Measurements from ENCODE around the gene ZNF133.
"Not testable (repeated sequence)": the region's sequence is repeated elsewhere in the genome, so short reads cannot be mapped to it uniquely, and the experiment has no call there.

Gene ZNF133

DNA sequence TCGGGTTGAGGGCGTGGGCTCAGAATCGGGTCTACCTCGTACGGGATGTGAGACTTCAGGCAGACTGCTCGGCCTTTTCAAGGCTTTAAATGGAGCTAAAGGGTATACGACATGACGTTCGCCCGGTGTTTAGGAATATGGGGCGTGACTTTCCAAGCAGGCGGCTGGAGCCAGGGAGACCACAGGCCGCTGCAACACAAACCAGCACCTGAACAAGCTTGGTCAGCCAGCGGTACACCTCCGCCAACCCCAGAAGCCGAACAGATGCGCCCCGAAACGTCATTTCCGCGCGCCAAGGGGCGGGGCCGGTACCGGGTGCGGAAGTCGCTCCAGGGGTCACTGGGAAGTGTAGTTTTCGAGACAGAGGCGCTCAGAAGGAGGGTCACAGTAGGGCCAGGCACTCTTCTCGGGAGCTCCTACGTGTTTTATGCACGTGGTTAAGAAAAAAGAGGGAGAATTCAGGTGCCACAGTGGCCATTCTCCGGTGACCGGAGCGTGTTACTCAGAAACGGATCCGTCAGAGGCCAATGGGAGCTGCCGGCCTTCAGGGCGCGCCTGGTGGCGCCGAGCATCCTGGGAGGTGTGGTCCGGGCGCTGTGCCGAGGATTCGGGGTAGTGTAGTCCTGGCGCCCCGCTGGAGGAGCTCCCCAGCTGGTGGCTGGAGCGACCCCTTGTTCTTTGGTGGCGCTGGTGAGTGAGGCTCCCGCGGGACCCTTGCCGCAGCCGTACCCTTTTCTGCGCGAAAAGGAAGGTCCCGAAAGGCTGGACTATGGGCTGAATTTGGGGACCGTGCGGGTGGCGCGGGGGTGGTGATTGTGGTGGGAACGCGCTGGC is at the start of gene ZNF133:
TSS of gene ZNF133 (plus strand) at position 613 of the 834 bp plus-strand sequence. CDS start 17,160 bp downstream, outside the sequence.
- peak; percentile 97 for DNase-seq

- no peak for DNase-seq
Measured at GRCh38 chr20:18240997-18241396, 47.3 kb upstream of the ZNF133 start.

- no peak for DNase-seq
Measured at GRCh38 chr20:18243802-18244201, 44.5 kb upstream of the ZNF133 start.

DNA sequence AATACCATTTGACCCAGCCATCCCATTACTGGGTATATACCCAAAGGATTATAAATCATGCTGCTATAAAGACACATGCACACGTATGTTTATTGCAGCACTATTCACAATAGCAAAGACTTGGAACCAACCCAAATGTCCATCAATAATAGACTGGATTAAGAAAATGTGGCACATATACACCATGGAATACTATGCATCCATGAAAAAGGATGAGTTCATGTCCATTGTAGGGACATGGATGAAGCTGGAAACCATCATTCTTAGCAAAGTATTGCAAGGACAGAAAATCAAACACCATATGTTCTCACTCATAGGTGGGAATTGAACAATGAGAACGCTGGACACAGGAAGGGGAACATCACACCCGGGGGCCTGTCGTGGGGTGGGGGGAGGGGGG is 39.8 kb upstream of the ZNF133 start:
- DNase-seq, result not testable (repeated sequence)

DNA sequence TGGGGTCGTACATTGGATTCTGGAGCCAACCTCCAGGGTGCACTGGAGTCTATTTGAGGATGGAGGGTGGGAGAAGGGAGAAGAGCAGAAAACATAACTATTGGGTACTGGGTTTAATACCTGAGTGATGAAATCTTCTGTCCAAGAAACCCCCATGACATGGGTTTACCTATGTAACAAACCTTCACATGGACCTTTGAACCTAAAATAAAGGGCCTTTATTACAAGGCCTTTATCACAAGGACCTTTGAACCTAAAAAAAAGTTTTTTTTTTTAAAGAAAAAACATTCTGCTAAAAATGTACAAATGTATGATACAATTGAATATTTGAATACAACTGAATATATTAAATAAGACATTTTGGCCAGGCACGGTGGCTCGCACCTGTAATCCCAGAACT is 38.1 kb upstream of the ZNF133 start:
- DNase-seq, result no peak

- DNase-seq, result no peak
Measured at GRCh38 chr20:18252597-18253451, 35.5 kb upstream of the ZNF133 start.

GRCh38 chr20:18254615-18255014 is 33.7 kb upstream of the ZNF133 start:
- DNase-seq, result no peak

DNA sequence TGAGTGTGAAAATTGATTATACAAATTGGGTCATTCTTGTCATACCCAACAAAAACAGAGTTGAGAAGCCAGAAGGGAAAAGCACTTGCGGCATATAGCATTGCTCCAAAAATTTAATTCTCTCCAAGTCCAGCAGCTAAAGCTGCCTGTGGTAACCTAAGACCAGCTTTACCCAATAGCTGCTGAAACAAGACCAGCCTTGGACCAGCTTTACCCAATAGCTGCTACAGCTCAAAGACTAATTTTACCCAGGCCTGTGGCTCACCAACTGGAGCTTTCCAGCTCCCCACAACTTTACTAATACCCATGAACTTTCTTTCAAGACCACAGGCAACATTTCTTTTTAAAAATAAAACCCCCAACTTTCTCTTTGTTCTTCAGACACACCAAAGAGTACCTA is 32.8 kb upstream of the ZNF133 start:
- DNase-seq, result no peak

DNA sequence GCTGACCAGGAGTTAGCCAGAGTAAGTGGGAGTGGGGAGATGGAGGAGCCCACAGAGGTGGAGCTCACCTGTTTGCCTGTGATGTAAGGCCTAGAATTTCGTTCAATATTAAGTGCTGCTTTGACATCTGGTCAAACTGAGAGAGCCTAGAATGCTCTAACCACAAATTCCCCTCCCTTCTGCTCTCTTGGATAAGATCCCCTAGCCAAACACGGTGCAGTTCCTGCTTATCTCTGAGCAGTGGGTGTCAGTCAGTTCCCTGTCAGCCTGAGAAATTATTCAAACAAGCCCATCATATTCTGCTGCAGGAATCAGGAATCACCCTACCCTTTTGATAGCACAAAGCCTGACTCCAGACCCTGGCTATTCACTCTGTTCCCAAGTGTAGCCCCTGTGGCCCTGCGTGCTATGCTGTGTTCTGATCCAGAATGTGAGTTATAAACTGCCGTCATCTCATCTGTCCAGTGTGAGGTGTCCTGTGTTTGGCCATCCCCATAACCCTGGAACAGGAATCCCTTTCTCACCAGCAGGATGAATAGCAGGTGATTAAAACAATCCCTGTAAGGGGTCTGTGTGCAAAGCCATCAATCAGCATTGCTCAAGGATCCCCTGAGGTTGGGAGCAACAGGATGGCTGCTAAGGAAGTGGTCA is 31.8 kb upstream of the ZNF133 start:
- no peak for DNase-seq

- DNase-seq, result no peak
Measured at GRCh38 chr20:18258126-18258860, 30.0 kb upstream of the ZNF133 start.

GRCh38 chr20:18259730-18260129 is 28.6 kb upstream of the ZNF133 start:
- no peak for DNase-seq

DNA sequence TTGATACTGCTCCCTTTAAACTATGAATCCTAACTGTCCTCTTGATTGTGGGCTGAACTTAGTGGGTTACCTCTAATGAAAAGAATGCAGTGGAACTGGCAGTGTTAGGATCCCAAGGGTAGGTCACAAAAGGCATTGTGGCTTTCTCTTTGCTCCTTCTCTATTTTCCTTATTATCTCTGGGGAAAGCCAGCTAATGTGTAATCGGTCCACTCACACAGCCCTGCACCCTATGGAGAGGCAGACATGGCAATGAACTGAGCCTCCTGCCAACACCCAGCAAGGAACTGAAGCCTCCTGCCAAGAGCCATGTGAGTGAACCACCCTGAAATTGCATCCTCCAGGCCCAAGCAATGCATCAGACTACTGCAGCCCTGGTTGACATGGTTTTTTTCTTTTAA is 24.6 kb upstream of the ZNF133 start:
- DNase-seq, result no peak

DNA sequence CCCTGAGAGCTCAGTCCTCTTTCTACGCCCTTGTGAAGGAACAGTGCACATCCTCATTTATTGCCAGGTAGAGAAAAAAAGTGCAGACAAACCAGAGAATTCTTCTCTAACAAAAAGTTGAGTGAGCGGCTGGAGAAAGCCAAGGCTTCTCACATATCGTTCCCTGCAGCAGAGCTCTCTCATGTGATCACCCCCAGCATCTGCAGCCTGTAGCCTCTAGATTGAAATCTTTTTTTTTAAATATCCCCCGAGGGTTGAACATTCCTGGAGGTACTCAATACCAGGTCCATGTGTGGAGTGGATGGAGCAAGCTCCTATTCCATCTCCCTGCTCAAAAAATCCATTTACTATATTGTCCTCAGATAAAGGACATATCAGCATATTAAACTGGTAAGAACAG is 22.9 kb upstream of the ZNF133 start:
- no peak for DNase-seq

DNA sequence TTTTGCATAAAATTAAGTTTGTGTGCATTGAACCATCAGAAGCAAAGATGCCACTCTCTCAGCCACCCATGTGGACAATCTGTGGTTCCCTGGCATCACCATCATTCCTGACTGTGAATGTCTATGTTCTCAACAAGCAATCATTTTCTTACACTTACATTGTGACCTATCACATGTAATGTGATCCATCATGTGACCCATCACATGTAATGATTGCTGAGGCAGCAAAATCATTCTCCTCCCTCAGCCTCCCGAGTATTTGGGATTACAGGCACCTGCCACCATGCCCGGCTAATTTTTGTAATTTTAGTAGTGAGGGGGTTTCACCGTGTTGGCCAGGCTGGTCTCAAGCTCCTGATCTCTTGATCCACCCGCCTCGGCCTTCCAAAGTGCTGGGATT is 22.0 kb upstream of the ZNF133 start:
- no peak for DNase-seq

- no peak for DNase-seq
Measured at GRCh38 chr20:18267815-18268214, 20.5 kb upstream of the ZNF133 start.

GRCh38 chr20:18271160-18271559 is 17.2 kb upstream of the ZNF133 start:
- no peak for DNase-seq

DNA sequence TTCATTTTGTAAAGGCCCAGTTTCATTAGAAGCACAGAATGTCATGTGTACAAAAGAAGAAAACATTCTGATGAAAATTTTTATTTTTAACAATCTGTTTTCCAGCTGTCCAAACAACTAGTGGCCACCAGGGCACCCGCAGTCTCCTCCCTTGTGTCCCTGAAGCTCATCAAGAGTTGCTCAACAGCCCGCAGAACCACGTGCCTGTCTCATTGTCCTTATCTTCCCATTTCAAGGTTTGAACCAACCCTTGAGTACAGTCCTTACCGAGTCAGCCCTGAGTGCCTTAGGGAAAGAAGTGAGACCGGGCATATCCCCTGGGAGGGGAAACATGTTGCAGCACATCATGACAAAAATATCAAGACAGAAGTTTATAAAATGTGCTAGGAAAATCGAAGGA is 15.9 kb upstream of the ZNF133 start:
- no peak for DNase-seq

DNA sequence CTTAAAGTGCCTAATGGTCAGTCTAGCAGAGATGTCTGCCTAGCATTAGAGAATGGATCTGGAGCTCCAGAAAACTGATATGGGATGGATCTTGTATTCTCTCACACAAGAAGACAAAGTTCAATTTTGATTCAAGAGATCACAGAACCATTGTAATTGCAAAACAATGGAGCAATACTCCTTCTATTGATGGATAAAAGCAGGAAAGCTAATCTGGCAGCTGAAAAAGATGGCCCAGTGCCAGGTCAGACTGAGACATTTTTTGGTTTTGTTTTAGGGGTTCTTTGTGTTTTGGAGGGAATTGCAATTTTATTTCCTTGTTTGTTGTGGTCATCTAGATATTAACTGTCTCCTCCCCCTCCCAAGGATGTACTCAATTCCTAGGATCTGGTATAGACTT is 14.6 kb upstream of the ZNF133 start:
- no peak for DNase-seq

- not testable (repeated sequence) for DNase-seq
Measured at GRCh38 chr20:18275960-18276359, 12.4 kb upstream of the ZNF133 start.

GRCh38 chr20:18276821-18277220 is 11.5 kb upstream of the ZNF133 start:
- DNase-seq, result peak; percentile 64 to 76

DNA sequence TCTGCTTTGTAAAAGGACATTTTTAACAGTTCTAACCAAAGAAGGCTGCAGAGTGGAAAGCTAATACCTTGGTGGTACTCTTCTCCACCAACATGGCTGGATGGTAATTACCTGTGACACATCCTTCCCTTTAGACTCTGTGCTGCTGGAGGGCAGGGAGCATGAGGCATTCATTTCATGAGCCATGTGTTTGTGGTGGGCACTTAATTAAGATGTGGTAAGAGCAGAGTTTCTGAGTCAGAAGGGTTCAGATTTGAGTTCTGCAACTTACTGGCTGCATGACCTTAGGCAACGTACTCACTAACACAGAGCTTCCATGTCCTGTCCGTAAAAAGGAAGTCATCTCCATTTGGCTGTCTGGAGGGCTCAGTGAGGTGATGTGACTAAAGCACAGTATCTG is 9.1 kb upstream of the ZNF133 start:
- DNase-seq, result no peak

GRCh38 chr20:18284805-18285533 is 3.4 kb upstream of the ZNF133 start:
- no peak for DNase-seq

Measured in activated CD4-positive, alpha-beta T cell treated with anti-CD3 and anti-CD28 coated beads, Interleukin-2, amount 50 U/mL, for 48 hours (primary cell).